HEK293 (cell line): ENCODE measurements around the gene MFSD2A.
A peak's percentile ranks its signal among the peaks of the same experiment; 100 is the strongest.

Experiments used
- GLI2 ChIP-seq: fragments of 450-650 bp; formaldehyde crosslinking; IDR thresholded peaks from 2 replicates; pipeline ENCODE4; 2017; ENCODE audit warnings: missing biosample characterization, missing genetic modification characterization, low read depth, borderline replicate concordance
- GLI4 ChIP-seq: fragments of 450-650 bp; formaldehyde crosslinking; IDR thresholded peaks from 2 replicates; pipeline ENCODE4 v1.5.1; 2016; ENCODE audit warnings: missing biosample characterization, missing genetic modification characterization
- KLF10 ChIP-seq: fragments of 450-650 bp; IDR thresholded peaks from 2 replicates; pipeline ENCODE4 v1.5.1; 2018; ENCODE audit warnings: missing biosample characterization, mild to moderate bottlenecking, missing genetic modification characterization
- MEIS1 ChIP-seq: sonication (generic); formaldehyde crosslinking; IDR thresholded peaks from 2 replicates; pipeline ENCODE4 v1.8.1; 2022; ENCODE audit warnings: missing genetic modification reagents, mild to moderate bottlenecking, borderline replicate concordance
- MYNN ChIP-seq: fragments of 450-650 bp; formaldehyde crosslinking; IDR thresholded peaks from 2 replicates; pipeline ENCODE4 v1.5.1; 2016; ENCODE audit warnings: missing biosample characterization, missing genetic modification characterization, borderline replicate concordance
- REPIN1 ChIP-seq: fragments of 450-650 bp; formaldehyde crosslinking; IDR thresholded peaks from 2 replicates; pipeline ENCODE4 v1.5.1; 2017; ENCODE audit warnings: missing biosample characterization, missing genetic modification characterization, low read depth
- SALL2 ChIP-seq: fragments of 450-650 bp; formaldehyde crosslinking; IDR thresholded peaks from 2 replicates; pipeline ENCODE4 v1.5.0; 2017; ENCODE audit warnings: missing biosample characterization, mild to moderate bottlenecking, missing genetic modification characterization, borderline replicate concordance
- SCRT1 ChIP-seq: fragments of 450-650 bp; formaldehyde crosslinking; IDR thresholded peaks from 2 replicates; pipeline ENCODE4 v1.5.1; 2016; ENCODE audit warnings: missing biosample characterization, missing genetic modification characterization, borderline replicate concordance
- SCRT2 ChIP-seq: fragments of 450-650 bp; formaldehyde crosslinking; IDR thresholded peaks from 2 replicates; pipeline ENCODE4 v1.5.1; 2016; ENCODE audit warnings: missing biosample characterization, missing genetic modification characterization
- YY2 ChIP-seq: fragments of 450-650 bp; formaldehyde crosslinking; IDR thresholded peaks from 2 replicates; pipeline ENCODE4 v1.5.1; 2016; ENCODE audit warnings: missing biosample characterization, missing genetic modification characterization
- ZBTB10 ChIP-seq: fragments of 450-650 bp; formaldehyde crosslinking; IDR thresholded peaks from 2 replicates; pipeline ENCODE4 v1.5.1; 2016; ENCODE audit warnings: missing biosample characterization, missing genetic modification characterization
- ZBTB20 ChIP-seq: fragments of 450-650 bp; formaldehyde crosslinking; IDR thresholded peaks from 2 replicates; pipeline ENCODE4 v1.5.1; 2016; ENCODE audit warnings: missing biosample characterization, missing genetic modification characterization
- ZBTB21 ChIP-seq: fragments of 450-650 bp; formaldehyde crosslinking; IDR thresholded peaks from 2 replicates; pipeline ENCODE4 v1.5.1; 2017; ENCODE audit warnings: missing biosample characterization, missing genetic modification characterization
- ZBTB48 ChIP-seq: fragments of 450-650 bp; formaldehyde crosslinking; IDR thresholded peaks from 2 replicates; pipeline ENCODE4 v1.5.1; 2016; ENCODE audit warnings: missing biosample characterization, missing genetic modification characterization
- ZBTB49 ChIP-seq: fragments of 450-650 bp; formaldehyde crosslinking; IDR thresholded peaks from 2 replicates; pipeline ENCODE4 v1.5.1; 2016; ENCODE audit warnings: missing biosample characterization, missing genetic modification characterization, low read depth
- ZNF10 ChIP-seq: fragments of 450-650 bp; formaldehyde crosslinking; IDR thresholded peaks from 2 replicates; pipeline ENCODE4 v1.5.1; 2017; ENCODE audit warnings: missing biosample characterization, missing genetic modification characterization
- ZNF138 ChIP-seq: fragments of 450-650 bp; formaldehyde crosslinking; IDR thresholded peaks from 2 replicates; pipeline ENCODE4 v1.5.1; 2016; ENCODE audit warnings: missing biosample characterization, missing genetic modification characterization, borderline replicate concordance
- ZNF184 ChIP-seq: fragments of 450-650 bp; IDR thresholded peaks from 2 replicates; pipeline ENCODE4 v1.5.1; 2018; ENCODE audit warnings: missing biosample characterization, mild to moderate bottlenecking, missing genetic modification characterization
- ZNF221 ChIP-seq: fragments of 450-650 bp; formaldehyde crosslinking; IDR thresholded peaks from 2 replicates; pipeline ENCODE4 v1.5.1; 2017; ENCODE audit warnings: missing biosample characterization, missing genetic modification characterization, borderline replicate concordance
- ZNF266 ChIP-seq: fragments of 450-650 bp; formaldehyde crosslinking; IDR thresholded peaks from 2 replicates; pipeline ENCODE4 v1.5.1; 2016; ENCODE audit warnings: missing biosample characterization, missing genetic modification characterization, low read depth
- ZNF274 ChIP-seq, 2 experiments: fragments of 200-500 bp in 1 of 2; fragments of 450-650 bp in 1 of 2; sonication (Bioruptor generic) in 1 of 2; formaldehyde crosslinking in 1 of 2; IDR thresholded peaks; 2 replicates each; pipeline versions ENCODE4 v1.5.1 to v1.6.1; 2014 to 2016; ENCODE audit warnings: borderline replicate concordance in 1 of 2, inconsistent platforms in 1 of 2, low read length in 1 of 2, missing biosample characterization in 1 of 2, missing genetic modification characterization in 1 of 2
- ZNF292 ChIP-seq: fragments of 450-650 bp; formaldehyde crosslinking; IDR thresholded peaks from 2 replicates; pipeline ENCODE4 v1.5.1; 2016; ENCODE audit warnings: low read depth, missing biosample characterization, missing genetic modification characterization, borderline replicate concordance
- ZNF394 ChIP-seq: fragments of 450-650 bp; formaldehyde crosslinking; IDR thresholded peaks from 2 replicates; pipeline ENCODE4 v1.5.1; 2016; ENCODE audit warnings: missing biosample characterization, missing genetic modification characterization, mild to moderate bottlenecking, moderate library complexity, borderline replicate concordance
- ZNF473 ChIP-seq: fragments of 450-650 bp; formaldehyde crosslinking; IDR thresholded peaks from 2 replicates; pipeline ENCODE4 v1.5.1; 2017; ENCODE audit warnings: missing biosample characterization, missing genetic modification characterization
- ZNF48 ChIP-seq: fragments of 450-650 bp; formaldehyde crosslinking; IDR thresholded peaks from 2 replicates; pipeline ENCODE4 v1.5.1; 2016; ENCODE audit warnings: missing biosample characterization, missing genetic modification characterization
- ZNF548 ChIP-seq: fragments of 450-650 bp; formaldehyde crosslinking; IDR thresholded peaks from 2 replicates; pipeline ENCODE4 v1.5.1; 2016; ENCODE audit warnings: missing biosample characterization, missing genetic modification characterization
- ZNF610 ChIP-seq: fragments of 450-650 bp; formaldehyde crosslinking; IDR thresholded peaks from 2 replicates; pipeline ENCODE4 v1.5.1; 2016; ENCODE audit warnings: missing biosample characterization, missing genetic modification characterization, borderline replicate concordance
- ZNF621 ChIP-seq: fragments of 450-650 bp; formaldehyde crosslinking; IDR thresholded peaks from 2 replicates; pipeline ENCODE4 v1.5.1; 2017; ENCODE audit warnings: missing biosample characterization, missing genetic modification characterization
- ZNF623 ChIP-seq: fragments of 450-650 bp; formaldehyde crosslinking; IDR thresholded peaks from 2 replicates; pipeline ENCODE4 v1.5.1; 2016; ENCODE audit warnings: missing biosample characterization, missing genetic modification characterization
- ZNF658 ChIP-seq: fragments of 450-650 bp; formaldehyde crosslinking; IDR thresholded peaks from 2 replicates; pipeline ENCODE4; 2016; ENCODE audit warnings: missing biosample characterization, missing genetic modification characterization
- ZNF704 ChIP-seq: fragments of 450-650 bp; formaldehyde crosslinking; IDR thresholded peaks from 2 replicates; pipeline ENCODE4 v1.5.1; 2016; ENCODE audit warnings: missing biosample characterization, missing genetic modification characterization
- ZNF707 ChIP-seq: fragments of 450-650 bp; formaldehyde crosslinking; IDR thresholded peaks from 2 replicates; pipeline ENCODE4 v1.5.1; 2016; ENCODE audit warnings: missing biosample characterization, missing genetic modification characterization
- ZSCAN16 ChIP-seq: fragments of 450-650 bp; formaldehyde crosslinking; IDR thresholded peaks from 2 replicates; pipeline ENCODE4 v1.5.1; 2016; ENCODE audit warnings: missing biosample characterization, missing genetic modification characterization
- TF ChIP-seq, protein P1 (sequence below): fragments of 450-650 bp; formaldehyde crosslinking; IDR thresholded peaks from 2 replicates; pipeline ENCODE4 v1.5.1; 2016; ENCODE audit warnings: missing biosample characterization, missing genetic modification characterization

Gene MFSD2A

DNA sequence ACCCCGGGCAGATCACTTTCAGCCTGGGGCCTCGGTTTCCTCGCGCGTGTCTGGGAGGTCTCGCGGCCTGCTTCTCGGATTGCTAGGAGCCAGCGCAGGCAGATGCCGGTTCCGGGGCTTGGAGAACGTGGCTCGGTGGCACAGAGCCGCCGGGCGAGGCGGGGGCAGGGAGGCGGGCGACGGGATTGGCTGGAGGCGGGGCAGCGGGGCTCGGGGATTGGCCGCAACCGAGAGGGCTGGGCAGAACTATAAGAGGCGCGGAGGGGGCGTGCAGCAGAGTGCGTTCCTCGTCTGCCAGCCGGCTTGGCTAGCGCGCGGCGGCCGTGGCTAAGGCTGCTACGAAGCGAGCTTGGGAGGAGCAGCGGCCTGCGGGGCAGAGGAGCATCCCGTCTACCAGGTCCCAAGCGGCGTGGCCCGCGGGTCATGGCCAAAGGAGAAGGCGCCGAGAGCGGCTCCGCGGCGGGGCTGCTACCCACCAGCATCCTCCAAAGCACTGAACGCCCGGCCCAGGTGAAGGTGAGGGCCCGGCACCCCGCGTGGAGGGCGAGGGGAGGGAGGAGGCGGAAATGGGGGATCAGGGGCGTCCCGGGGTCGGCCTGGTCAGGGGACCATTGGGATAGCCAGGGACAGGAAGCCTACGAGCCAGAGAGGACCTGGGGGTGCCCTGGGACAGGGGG, at the start of gene MFSD2A (continued):
- no peak for TF ChIP-seq ZNF184 (tag by site-specific recombination)
- TF ChIP-seq ZBTB20 (tag by site-specific recombination), result peak; percentile 100
- TF ChIP-seq ZNF658, result no peak
- TF ChIP-seq, protein P1, sequence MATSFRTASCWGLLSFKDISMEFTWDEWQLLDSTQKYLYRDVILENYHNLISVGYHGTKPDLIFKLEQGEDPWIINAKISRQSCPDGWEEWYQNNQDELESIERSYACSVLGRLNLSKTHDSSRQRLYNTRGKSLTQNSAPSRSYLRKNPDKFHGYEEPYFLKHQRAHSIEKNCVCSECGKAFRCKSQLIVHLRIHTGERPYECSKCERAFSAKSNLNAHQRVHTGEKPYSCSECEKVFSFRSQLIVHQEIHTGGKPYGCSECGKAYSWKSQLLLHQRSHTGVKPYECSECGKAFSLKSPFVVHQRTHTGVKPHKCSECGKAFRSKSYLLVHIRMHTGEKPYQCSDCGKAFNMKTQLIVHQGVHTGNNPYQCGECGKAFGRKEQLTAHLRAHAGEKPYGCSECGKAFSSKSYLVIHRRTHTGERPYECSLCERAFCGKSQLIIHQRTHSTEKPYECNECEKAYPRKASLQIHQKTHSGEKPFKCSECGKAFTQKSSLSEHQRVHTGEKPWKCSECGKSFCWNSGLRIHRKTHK, result no peak
- TF ChIP-seq GLI4 (tag by site-specific recombination), result peak; percentile 77; the same call in 1 of the 2 replicates
- TF ChIP-seq ZNF266 (tag by site-specific recombination), result no peak
- no peak for TF ChIP-seq ZNF473 (tag by site-specific recombination)
- TF ChIP-seq YY2 (tag by site-specific recombination), result no peak
- no peak for TF ChIP-seq ZNF704 (tag by site-specific recombination)
- TF ChIP-seq ZNF10 (tag by site-specific recombination), result peak; percentile 76; the same call in 1 of the 2 replicates
- no peak for TF ChIP-seq ZBTB21 (tag by site-specific recombination)
- no peak for TF ChIP-seq ZNF48 (tag by site-specific recombination)
- TF ChIP-seq SCRT2 (tag by site-specific recombination), result no peak
- no peak for TF ChIP-seq REPIN1 (tag by site-specific recombination)
- TF ChIP-seq SCRT1, result no peak
- TF ChIP-seq ZNF610, result no peak
- TF ChIP-seq ZNF394 (tag by site-specific recombination), result peak; percentile 84; the same call in 1 of the 2 replicates
- TF ChIP-seq ZNF623 (tag by site-specific recombination), result no peak
- TF ChIP-seq GLI2, result no peak
- no peak for TF ChIP-seq ZNF274 (IDR thresholded peaks at IDR 0.05; ENCODE audit: low read length)
- TF ChIP-seq ZNF274 (tag by site-specific recombination; IDR thresholded peaks at IDR 0.05; ENCODE audit: borderline replicate concordance), result no peak
- TF ChIP-seq ZBTB10, result peak; percentile 90
- TF ChIP-seq MEIS1 (CRISPR knock-in tag), result no peak
- TF ChIP-seq ZNF548 (tag by site-specific recombination), result no peak
- no peak for TF ChIP-seq SALL2 (tag by site-specific recombination)
- TF ChIP-seq ZSCAN16 (tag by site-specific recombination), result no peak
- TF ChIP-seq KLF10 (tag by site-specific recombination), result peak; percentile 98
- no peak for TF ChIP-seq ZNF621 (tag by site-specific recombination)
- TF ChIP-seq ZBTB49 (tag by site-specific recombination), result no peak
- no peak for TF ChIP-seq ZNF292 (tag by site-specific recombination)
- no peak for TF ChIP-seq ZNF221 (tag by site-specific recombination)
- no peak for TF ChIP-seq ZBTB48 (tag by site-specific recombination)
- no peak for TF ChIP-seq ZNF138
- no peak for TF ChIP-seq MYNN (tag by site-specific recombination)
- TF ChIP-seq ZNF707 (tag by site-specific recombination), result no peak
